ENCODE results near the gene ZFY.

DNA sequence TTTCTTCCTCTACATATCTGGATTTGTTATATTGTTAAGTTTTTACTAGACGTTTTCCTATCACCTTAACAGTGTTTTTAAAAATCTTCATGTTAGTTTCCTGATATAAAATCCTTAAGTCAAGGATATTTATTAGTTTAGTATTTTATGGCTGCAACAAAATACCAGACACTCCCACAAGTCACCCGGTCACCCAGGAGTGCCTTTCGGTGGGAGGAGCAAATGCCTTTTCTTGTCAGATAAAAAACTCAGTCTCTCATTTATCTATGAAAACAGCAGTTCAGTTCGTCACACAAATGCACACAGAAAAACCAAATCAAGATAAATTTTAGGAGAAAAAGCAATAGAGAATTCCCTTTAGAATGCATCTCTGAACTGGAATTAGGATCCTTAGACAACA is 77.0 kb downstream of the ZFY start:
- TF ChIP-seq, protein P1, sequence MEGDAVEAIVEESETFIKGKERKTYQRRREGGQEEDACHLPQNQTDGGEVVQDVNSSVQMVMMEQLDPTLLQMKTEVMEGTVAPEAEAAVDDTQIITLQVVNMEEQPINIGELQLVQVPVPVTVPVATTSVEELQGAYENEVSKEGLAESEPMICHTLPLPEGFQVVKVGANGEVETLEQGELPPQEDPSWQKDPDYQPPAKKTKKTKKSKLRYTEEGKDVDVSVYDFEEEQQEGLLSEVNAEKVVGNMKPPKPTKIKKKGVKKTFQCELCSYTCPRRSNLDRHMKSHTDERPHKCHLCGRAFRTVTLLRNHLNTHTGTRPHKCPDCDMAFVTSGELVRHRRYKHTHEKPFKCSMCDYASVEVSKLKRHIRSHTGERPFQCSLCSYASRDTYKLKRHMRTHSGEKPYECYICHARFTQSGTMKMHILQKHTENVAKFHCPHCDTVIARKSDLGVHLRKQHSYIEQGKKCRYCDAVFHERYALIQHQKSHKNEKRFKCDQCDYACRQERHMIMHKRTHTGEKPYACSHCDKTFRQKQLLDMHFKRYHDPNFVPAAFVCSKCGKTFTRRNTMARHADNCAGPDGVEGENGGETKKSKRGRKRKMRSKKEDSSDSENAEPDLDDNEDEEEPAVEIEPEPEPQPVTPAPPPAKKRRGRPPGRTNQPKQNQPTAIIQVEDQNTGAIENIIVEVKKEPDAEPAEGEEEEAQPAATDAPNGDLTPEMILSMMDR (conservative IDR thresholded peaks at IDR 0.05; ENCODE audit: low read depth, low read length) = no peak
- TF ChIP-seq EZH2phosphoT487 (IDR thresholded peaks at IDR 0.05; ENCODE audit: borderline replicate concordance, low read length) = no peak

Measured in PC-3 (cell line).